Lower leg skin (tissue), 3 donors: ENCODE data around the gene TMEM37.

Experiments used
- POLR2A ChIP-seq, 2 donors: fragments of 450-650 bp; IDR thresholded peaks; one replicate each; pipeline ENCODE4 v1.6.1; 2016 to 2017; ENCODE audit warnings: antibody characterized with exemption in 2 of 2, mild to moderate bottlenecking in 1 of 2, moderate library complexity in 1 of 2
- TF ChIP-seq, protein P1 (sequence below), 3 donors: fragments of 450-650 bp; IDR thresholded peaks; one replicate each; pipeline ENCODE4 v1.5.1; 2016; ENCODE audit warnings: antibody characterized with exemption in 3 of 3, mild to moderate bottlenecking in 3 of 3, moderate library complexity in 2 of 3

DNA sequence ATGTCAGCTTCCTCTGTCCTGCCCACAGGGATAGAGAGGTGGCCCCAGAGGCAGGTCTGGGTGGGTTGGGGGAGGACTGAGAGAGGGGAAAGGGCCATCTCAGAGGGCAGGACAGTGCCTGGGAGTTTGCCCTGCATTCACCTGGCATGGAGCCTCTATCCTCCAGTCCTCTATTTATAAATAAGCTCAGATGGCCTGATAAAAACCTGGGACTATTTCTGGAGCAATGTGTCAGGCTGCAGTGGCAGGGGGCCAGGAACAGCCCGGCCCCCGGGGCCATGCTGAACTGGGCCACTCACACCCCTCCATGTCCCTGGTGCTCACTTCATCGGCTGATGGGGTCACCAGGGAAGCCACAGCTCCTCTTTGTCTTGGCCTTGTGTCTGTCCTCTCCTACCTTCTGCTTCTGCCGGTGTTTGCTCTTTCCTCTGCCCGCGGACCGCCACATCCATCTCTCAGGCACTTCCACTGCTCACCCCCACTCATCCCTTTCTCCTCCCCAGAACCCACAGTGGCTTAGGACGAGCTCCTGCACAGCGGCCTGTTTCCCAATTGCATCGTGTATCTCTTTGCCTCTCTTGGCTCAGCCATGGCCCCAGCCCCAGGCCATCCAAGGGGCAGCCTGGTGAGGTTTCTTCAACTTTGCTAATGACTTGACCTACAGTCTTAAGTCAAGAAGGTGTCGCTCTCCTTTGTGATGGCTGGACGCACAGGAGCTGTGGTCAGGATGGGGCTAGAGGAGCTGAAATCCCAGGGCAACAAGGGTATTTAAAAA is 53.9 kb downstream of the TMEM37 start:
- no peak for TF ChIP-seq POLR2A (IDR thresholded peaks at IDR 0.05)
- TF ChIP-seq, protein P1, sequence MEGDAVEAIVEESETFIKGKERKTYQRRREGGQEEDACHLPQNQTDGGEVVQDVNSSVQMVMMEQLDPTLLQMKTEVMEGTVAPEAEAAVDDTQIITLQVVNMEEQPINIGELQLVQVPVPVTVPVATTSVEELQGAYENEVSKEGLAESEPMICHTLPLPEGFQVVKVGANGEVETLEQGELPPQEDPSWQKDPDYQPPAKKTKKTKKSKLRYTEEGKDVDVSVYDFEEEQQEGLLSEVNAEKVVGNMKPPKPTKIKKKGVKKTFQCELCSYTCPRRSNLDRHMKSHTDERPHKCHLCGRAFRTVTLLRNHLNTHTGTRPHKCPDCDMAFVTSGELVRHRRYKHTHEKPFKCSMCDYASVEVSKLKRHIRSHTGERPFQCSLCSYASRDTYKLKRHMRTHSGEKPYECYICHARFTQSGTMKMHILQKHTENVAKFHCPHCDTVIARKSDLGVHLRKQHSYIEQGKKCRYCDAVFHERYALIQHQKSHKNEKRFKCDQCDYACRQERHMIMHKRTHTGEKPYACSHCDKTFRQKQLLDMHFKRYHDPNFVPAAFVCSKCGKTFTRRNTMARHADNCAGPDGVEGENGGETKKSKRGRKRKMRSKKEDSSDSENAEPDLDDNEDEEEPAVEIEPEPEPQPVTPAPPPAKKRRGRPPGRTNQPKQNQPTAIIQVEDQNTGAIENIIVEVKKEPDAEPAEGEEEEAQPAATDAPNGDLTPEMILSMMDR (IDR thresholded peaks at IDR 0.05) = no peak
